ENCODE results near the gene PLEKHG4B.

Gene PLEKHG4B

GRCh38 chr5:125815-126214 lies 33.8 kb downstream of the PLEKHG4B start:
- Histone ChIP-seq H3K4me1 (ENCODE audit: control insufficient read depth, insufficient read depth, low read length) (peaks cover 24% of the 10 kb centered on the region), H3K27ac (ENCODE audit: low read depth, low read length) (0 out of 2 replicates have a peak overlapping the region, but pooled peaks have one; percentile 21), H3K4me3 (ENCODE audit: low read depth, low read length) (no peak overlapping the region; the same call in 1 of the 2 replicates), H3K27me3 (ENCODE audit: control insufficient read depth, insufficient read depth, low read length) (no peaks in the 10 kb centered on the region), H3K9me3 (ENCODE audit: control insufficient read depth, insufficient read depth, low read depth, low read length) (peaks cover 37% of the 10 kb centered on the region), H3K9ac (ENCODE audit: low read length) (no peak overlapping the region), H3K36me3 (ENCODE audit: control insufficient read depth, insufficient read depth, low read length) (peaks cover 32% of the 10 kb centered on the region)

DNA sequence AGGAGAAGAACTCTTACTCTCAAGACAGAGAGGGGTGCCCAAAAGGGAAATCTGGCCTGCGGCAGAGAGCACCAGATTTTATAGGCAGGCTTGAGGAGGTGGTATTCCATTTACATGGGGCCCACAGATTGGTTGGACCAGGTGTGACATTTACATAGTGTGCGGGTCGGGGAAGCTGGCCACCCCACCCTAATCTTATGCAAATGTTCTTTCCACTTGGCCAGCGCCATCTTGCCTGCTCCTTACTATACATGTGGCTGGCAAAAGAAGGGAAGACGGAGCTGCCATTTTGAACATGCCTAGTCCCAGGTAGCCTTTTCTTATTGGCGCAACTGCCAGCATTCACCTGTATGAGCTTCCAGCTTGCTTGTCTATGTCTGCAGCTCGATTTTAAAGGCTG lies 34.8 kb downstream of the PLEKHG4B start:
- no peak overlapping the region for H3K27ac ChIP-seq (ENCODE audit: low read depth, low read length)
- H3K4me3 ChIP-seq (ENCODE audit: low read depth, low read length), result no peak overlapping the region
- H3K9ac ChIP-seq (ENCODE audit: low read length), result no peak overlapping the region
- H3K4me1 ChIP-seq (ENCODE audit: control insufficient read depth, insufficient read depth, low read length), result peaks cover 24% of the 10 kb centered on the region
- peaks cover 30% of the 10 kb centered on the region for H3K9me3 ChIP-seq (ENCODE audit: control insufficient read depth, insufficient read depth, low read depth, low read length)
- no peaks in the 10 kb centered on the region for H3K27me3 ChIP-seq (ENCODE audit: control insufficient read depth, insufficient read depth, low read length)
- H3K36me3 ChIP-seq (ENCODE audit: control insufficient read depth, insufficient read depth, low read length), result peaks cover 29% of the 10 kb centered on the region

- H3K36me3 ChIP-seq (ENCODE audit: control insufficient read depth, insufficient read depth, low read length), result peaks cover 25% of the 10 kb centered on the region
- no peaks in the 10 kb centered on the region for H3K27me3 ChIP-seq (ENCODE audit: control insufficient read depth, insufficient read depth, low read length)
- H3K9me3 ChIP-seq (ENCODE audit: control insufficient read depth, insufficient read depth, low read depth, low read length), result peaks cover 23% of the 10 kb centered on the region
- H3K4me1 ChIP-seq (ENCODE audit: control insufficient read depth, insufficient read depth, low read length), result peaks cover 24% of the 10 kb centered on the region
- H3K4me3 ChIP-seq (ENCODE audit: low read depth, low read length), result no peak overlapping the region
- H3K27ac ChIP-seq (ENCODE audit: low read depth, low read length), result no peak overlapping the region
- no peak overlapping the region for H3K9ac ChIP-seq (ENCODE audit: low read length)
Observed at GRCh38 chr5:127886-128285, 35.9 kb downstream of the PLEKHG4B start.

DNA sequence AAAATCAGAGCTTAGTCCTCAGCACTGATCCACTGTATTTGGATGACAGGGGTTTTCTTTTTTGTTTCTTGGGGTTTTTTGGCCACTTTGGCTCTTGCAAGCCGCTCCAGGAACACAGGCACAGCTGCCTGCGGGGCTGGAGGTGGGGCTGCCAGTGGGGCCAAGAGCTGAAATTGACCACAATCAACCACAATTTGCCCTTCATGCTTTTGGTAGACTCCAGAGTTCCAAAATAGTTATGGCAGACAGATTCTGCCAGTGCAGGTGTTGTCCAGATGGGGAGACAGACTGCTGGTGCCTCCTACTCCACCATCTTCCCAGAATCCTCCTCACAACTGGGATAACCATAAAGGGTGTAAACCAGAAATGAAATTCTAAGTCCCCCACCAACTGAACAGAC lies 36.5 kb downstream of the PLEKHG4B start:
- H3K27me3 ChIP-seq (ENCODE audit: control insufficient read depth, insufficient read depth, low read length), result no peaks in the 10 kb centered on the region
- no peak overlapping the region for H3K27ac ChIP-seq (ENCODE audit: low read depth, low read length)
- H3K9me3 ChIP-seq (ENCODE audit: control insufficient read depth, insufficient read depth, low read depth, low read length), result peaks cover 23% of the 10 kb centered on the region
- H3K4me1 ChIP-seq (ENCODE audit: control insufficient read depth, insufficient read depth, low read length), result peaks cover 24% of the 10 kb centered on the region
- no peak overlapping the region for H3K4me3 ChIP-seq (ENCODE audit: low read depth, low read length)
- H3K9ac ChIP-seq (ENCODE audit: low read length), result no peak overlapping the region
- peaks cover 21% of the 10 kb centered on the region for H3K36me3 ChIP-seq (ENCODE audit: control insufficient read depth, insufficient read depth, low read length)

GRCh38 chr5:129148-129547 lies 37.2 kb downstream of the PLEKHG4B start:
- no peak overlapping the region for H3K4me3 ChIP-seq (ENCODE audit: low read depth, low read length)
- H3K4me1 ChIP-seq (ENCODE audit: control insufficient read depth, insufficient read depth, low read length), result peaks cover 24% of the 10 kb centered on the region
- H3K27me3 ChIP-seq (ENCODE audit: control insufficient read depth, insufficient read depth, low read length), result no peaks in the 10 kb centered on the region
- peaks cover 16% of the 10 kb centered on the region for H3K36me3 ChIP-seq (ENCODE audit: control insufficient read depth, insufficient read depth, low read length)
- no peak overlapping the region for H3K9ac ChIP-seq (ENCODE audit: low read length)
- no peak overlapping the region for H3K27ac ChIP-seq (ENCODE audit: low read depth, low read length)
- H3K9me3 ChIP-seq (ENCODE audit: control insufficient read depth, insufficient read depth, low read depth, low read length), result peaks cover 17% of the 10 kb centered on the region

- Histone ChIP-seq H3K27me3 (ENCODE audit: control insufficient read depth, insufficient read depth, low read length) (no peaks in the 10 kb centered on the region), H3K36me3 (ENCODE audit: control insufficient read depth, insufficient read depth, low read length) (peaks cover 11% of the 10 kb centered on the region), H3K4me3 (ENCODE audit: low read depth, low read length) (no peak overlapping the region)
Observed at GRCh38 chr5:129820-130219, 37.9 kb downstream of the PLEKHG4B start.

GRCh38 chr5:130601-131131 lies 38.7 kb downstream of the PLEKHG4B start:
- H3K9ac ChIP-seq (ENCODE audit: low read length), result no peak overlapping the region
- no peak overlapping the region for H3K27ac ChIP-seq (ENCODE audit: low read depth, low read length)
- H3K4me3 ChIP-seq (ENCODE audit: low read depth, low read length), result no peak overlapping the region
- peaks cover 6% of the 10 kb centered on the region for H3K36me3 ChIP-seq (ENCODE audit: control insufficient read depth, insufficient read depth, low read length)
- no peaks in the 10 kb centered on the region for H3K27me3 ChIP-seq (ENCODE audit: control insufficient read depth, insufficient read depth, low read length)
- H3K9me3 ChIP-seq (ENCODE audit: control insufficient read depth, insufficient read depth, low read depth, low read length), result peaks cover 14% of the 10 kb centered on the region
- peaks cover 24% of the 10 kb centered on the region for H3K4me1 ChIP-seq (ENCODE audit: control insufficient read depth, insufficient read depth, low read length)

More at GRCh38 chr5:129820-130219, 37.9 kb downstream of the PLEKHG4B start:
- peaks cover 24% of the 10 kb centered on the region for H3K4me1 ChIP-seq (ENCODE audit: control insufficient read depth, insufficient read depth, low read length)
- peaks cover 14% of the 10 kb centered on the region for H3K9me3 ChIP-seq (ENCODE audit: control insufficient read depth, insufficient read depth, low read depth, low read length)
- H3K9ac ChIP-seq (ENCODE audit: low read length), result no peak overlapping the region
- H3K27ac ChIP-seq (ENCODE audit: low read depth, low read length), result no peak overlapping the region

GRCh38 chr5:136901-137300 lies 44.9 kb downstream of the PLEKHG4B start:
- Histone ChIP-seq H3K27ac (ENCODE audit: low read depth, low read length) (no peak overlapping the region), H3K4me1 (ENCODE audit: control insufficient read depth, insufficient read depth, low read length) (peaks cover 18% of the 10 kb centered on the region), H3K9ac (ENCODE audit: low read length) (no peak overlapping the region), H3K4me3 (ENCODE audit: low read depth, low read length) (no peak overlapping the region), H3K36me3 (ENCODE audit: control insufficient read depth, insufficient read depth, low read length) (peaks cover 6% of the 10 kb centered on the region), H3K27me3 (ENCODE audit: control insufficient read depth, insufficient read depth, low read length) (no peaks in the 10 kb centered on the region), H3K9me3 (ENCODE audit: control insufficient read depth, insufficient read depth, low read depth, low read length) (no peaks in the 10 kb centered on the region; the same call in 1 of the 2 replicates)

- Histone ChIP-seq H3K9ac (ENCODE audit: low read length) (no peak overlapping the region), H3K4me3 (ENCODE audit: low read depth, low read length) (no peak overlapping the region), H3K27me3 (ENCODE audit: control insufficient read depth, insufficient read depth, low read length) (no peaks in the 10 kb centered on the region), H3K4me1 (ENCODE audit: control insufficient read depth, insufficient read depth, low read length) (peaks cover 18% of the 10 kb centered on the region), H3K9me3 (ENCODE audit: control insufficient read depth, insufficient read depth, low read depth, low read length) (no peaks in the 10 kb centered on the region; the same call in 1 of the 2 replicates), H3K36me3 (ENCODE audit: control insufficient read depth, insufficient read depth, low read length) (peaks cover 14% of the 10 kb centered on the region), H3K27ac (ENCODE audit: low read depth, low read length) (no peak overlapping the region)
Observed at GRCh38 chr5:137741-138140, 45.8 kb downstream of the PLEKHG4B start.

DNA sequence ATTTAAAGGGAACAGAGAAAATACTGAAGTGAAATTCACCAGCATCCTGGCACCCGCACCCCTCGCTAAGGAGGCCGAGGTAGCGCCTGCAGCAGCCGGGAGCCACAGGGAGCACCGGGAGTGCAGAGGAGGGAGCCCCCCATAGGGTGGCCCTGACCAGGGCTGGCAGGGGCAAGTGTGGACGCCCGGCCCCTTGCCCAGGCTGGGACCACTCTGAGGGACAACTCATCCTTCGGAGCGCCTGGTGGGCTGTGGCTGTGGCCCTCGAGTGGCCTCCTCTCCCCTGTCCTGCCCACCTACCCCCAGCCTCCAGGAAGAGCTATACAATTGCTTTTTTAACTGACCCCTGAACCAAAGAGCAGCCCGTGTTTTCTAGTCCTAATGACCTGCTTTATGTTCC lies 47.0 kb downstream of the PLEKHG4B start:
- peaks cover 18% of the 10 kb centered on the region for H3K4me1 ChIP-seq (ENCODE audit: control insufficient read depth, insufficient read depth, low read length)
- H3K9me3 ChIP-seq (ENCODE audit: control insufficient read depth, insufficient read depth, low read depth, low read length), result no peaks in the 10 kb centered on the region

DNA sequence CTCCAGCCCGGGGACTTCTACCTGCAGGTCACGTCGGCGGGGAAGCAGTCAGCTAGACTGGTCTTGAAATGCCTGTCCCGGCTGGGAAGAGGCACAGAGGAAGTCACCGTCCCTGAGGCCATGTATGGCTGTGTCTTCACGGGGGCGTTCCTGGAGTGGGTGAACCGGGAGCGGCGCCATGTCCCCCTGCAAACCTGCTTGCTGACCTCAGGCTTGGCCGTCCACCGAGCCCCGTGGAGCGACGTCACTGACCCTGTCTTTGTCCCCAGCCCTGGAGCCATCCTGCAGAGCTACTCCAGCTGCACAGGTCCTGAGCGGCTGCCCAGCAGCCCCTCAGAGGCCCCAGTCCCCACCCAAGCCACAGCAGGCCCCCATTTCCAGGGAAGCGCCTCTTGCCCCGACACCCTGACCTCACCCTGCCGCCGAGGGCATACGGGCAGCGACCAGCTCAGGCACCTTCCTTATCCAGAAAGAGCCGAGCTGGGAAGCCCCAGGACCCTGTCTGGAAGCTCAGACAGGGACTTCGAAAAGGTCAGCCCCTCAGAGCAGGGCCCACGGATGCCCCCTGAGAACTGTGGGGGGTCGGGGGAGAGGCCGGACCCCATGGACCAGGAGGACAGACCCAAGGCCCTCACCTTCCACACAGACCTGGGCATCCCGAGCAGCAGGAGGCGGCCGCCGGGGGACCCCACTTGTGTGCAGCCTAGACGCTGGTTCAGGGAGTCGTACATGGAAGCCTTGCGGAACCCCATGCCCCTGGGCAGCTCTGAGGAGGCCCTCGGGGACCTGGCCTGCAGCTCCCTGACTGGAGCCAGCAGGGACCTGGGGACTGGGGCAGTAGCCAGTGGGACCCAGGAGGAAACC lies 47.8 kb downstream of the PLEKHG4B start:
- no peak overlapping the region for H3K9ac ChIP-seq (ENCODE audit: low read length)
- H3K4me1 ChIP-seq (ENCODE audit: control insufficient read depth, insufficient read depth, low read length), result peaks cover 18% of the 10 kb centered on the region
- no peaks in the 10 kb centered on the region for H3K27me3 ChIP-seq (ENCODE audit: control insufficient read depth, insufficient read depth, low read length)
- peaks cover 34% of the 10 kb centered on the region for H3K36me3 ChIP-seq (ENCODE audit: control insufficient read depth, insufficient read depth, low read length)
- H3K4me3 ChIP-seq (ENCODE audit: low read depth, low read length), result no peak overlapping the region
- no peaks in the 10 kb centered on the region for H3K9me3 ChIP-seq (ENCODE audit: control insufficient read depth, insufficient read depth, low read depth, low read length)
- H3K27ac ChIP-seq (ENCODE audit: low read depth, low read length), result no peak overlapping the region

More for the DNA sequence above, 47.0 kb downstream of the PLEKHG4B start:
- H3K4me3 ChIP-seq (ENCODE audit: low read depth, low read length), result no peak overlapping the region
- H3K9ac ChIP-seq (ENCODE audit: low read length), result no peak overlapping the region
- peaks cover 26% of the 10 kb centered on the region for H3K36me3 ChIP-seq (ENCODE audit: control insufficient read depth, insufficient read depth, low read length)
- H3K27me3 ChIP-seq (ENCODE audit: control insufficient read depth, insufficient read depth, low read length), result no peaks in the 10 kb centered on the region
- no peak overlapping the region for H3K27ac ChIP-seq (ENCODE audit: low read depth, low read length)
